GM19351 (cell line): ENCODE results near the gene EPHA6.
"Not testable (repeated sequence)": the region's sequence is repeated elsewhere in the genome, so short reads cannot be mapped to it uniquely, and the experiment has no call there.

Source experiments
- ATAC-seq: cut with Tn5 transposase; IDR thresholded peaks from one replicate; pipeline ENCODE4 v1.9.1; 2021; ENCODE audit warnings: mild to moderate bottlenecking, moderate library complexity; ENCODE audit not compliant: unreplicated experiment

EPHA6 gene

GRCh38 chr3:97576221-97576620 is 761.8 kb downstream of the EPHA6 start:
- no peak for ATAC-seq

GRCh38 chr3:97579365-97579764 is 765.0 kb downstream of the EPHA6 start:
- ATAC-seq: no peak

DNA sequence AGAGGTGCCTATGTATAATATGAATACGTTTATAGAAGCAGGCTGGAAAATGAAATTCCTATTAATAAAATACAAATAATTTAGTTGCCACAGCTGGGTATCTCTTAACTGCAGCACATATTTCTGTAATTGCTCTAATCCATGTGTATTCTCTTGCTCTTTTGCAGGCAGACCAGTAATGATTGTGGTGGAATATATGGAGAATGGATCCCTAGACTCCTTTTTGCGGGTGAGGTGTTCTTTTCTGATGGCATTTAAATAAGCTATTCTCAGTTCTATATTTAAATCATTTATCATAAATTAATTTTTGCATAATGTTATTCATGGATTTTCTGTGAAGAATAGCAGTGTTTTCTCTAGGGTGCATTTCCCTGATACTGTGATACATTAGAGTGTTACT is 796.2 kb downstream of the EPHA6 start:
- ATAC-seq: no peak

GRCh38 chr3:97612632-97613031 is 798.2 kb downstream of the EPHA6 start:
- ATAC-seq: no peak

DNA sequence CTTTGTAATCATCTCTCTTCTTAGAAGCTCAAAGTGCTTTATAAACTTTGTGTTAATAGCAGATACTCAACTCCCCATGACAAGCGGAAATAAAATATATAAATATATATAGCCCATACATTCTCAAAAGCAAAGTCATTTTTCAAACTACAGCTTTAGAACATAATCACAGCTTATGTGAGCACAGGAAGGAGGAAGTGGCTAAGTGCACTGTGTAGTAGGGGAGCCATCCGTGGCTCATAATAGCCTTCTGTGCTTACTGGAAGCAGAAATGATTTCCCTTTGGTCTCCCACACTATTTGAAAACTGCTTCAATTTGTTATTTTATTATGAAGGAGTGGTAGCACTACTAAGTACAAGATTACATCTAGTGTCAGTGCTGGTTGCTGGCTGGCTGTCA is 798.7 kb downstream of the EPHA6 start:
- no peak for ATAC-seq

DNA sequence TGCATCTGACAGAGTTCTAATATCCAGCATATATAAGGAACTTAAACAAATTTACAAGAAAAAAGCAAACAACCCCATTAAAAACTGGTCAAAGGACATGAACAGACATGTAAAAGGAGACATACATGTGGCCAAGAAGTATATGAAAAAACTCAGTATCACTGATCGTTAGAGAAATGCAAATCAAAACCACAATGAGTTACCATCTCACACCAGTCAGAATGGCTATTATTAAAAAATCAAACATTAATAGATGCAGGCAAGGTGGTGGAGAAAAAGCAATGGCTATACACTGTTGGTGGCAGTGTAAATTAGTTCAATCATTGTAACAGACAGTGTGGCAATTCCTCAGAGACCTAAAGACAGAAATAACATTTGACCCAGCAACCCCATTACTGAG is 806.1 kb downstream of the EPHA6 start:
- ATAC-seq: not testable (repeated sequence)

- ATAC-seq: no peak
These were observed 822.1 kb downstream of the EPHA6 start for GRCh38 chr3:97636465-97636864.

- no peak for ATAC-seq
These were observed 832.5 kb downstream of the EPHA6 start for GRCh38 chr3:97646932-97647331.

DNA sequence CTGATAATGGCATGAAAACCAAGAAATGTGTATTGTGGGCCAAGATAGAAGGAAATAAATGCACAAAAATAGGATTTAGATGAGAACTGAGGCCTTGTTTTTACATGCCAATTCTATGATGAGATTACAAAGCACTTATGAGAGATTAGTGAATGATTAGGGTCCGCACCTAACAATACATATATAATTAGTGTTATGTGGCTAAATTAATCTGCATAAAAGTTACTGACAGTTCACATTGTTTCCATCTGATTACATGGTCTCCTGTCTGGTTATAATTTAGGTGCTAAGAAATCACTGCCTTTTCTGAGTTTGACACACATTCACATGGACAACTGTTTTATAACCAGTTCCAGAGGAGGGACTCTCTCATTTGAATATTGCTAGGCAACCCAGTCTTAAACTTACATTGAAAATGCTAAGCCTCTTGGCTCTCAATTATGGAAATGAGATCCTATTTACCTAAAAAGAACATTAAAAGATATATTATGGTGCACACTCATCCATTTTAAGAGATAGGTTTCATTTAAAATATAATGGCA is 833.1 kb downstream of the EPHA6 start:
- ATAC-seq: no peak

DNA sequence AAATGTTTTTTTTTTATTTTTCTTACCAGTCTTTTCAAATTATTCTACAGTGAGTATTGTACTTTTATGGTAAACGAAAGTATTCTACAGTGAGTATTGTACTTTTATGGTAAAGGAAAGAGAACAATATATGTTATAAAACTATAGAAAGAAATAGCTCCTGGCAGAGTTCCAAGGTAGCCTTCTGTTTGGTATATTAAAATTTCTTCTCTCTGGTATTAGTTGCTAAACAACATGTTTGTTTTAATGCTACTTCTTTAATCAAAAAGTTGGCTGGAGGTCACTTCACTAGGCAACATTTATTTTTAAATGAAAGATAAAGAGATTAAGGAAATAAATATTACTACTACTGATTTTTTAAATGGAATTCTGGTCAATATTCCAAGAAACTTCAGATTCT is 841.6 kb downstream of the EPHA6 start:
- no peak for ATAC-seq

DNA sequence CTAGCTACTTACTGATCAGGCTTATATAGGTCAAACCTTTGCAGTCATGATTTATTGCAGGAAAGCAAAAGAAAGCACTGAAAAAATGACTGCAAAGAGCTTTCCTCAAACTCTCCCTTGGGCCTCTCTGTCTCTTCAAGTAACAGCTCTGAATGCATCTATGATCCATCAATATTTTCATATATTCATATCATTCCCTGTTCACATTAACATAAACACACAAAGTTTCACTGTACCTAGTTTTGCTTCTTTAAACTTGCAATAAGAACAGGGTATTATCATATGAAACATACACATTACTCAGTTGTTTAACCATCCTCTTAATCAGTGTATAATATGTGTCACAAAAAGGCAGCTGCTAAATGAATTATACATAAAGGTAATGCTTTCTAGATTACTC is 842.2 kb downstream of the EPHA6 start:
- ATAC-seq: no peak

- peak; percentile 81 for ATAC-seq
These were observed 844.4 kb downstream of the EPHA6 start for GRCh38 chr3:97658668-97659285.

- ATAC-seq: no peak
These were observed 847.9 kb downstream of the EPHA6 start for GRCh38 chr3:97662264-97662663.

- ATAC-seq: no peak
These were observed 848.4 kb downstream of the EPHA6 start for GRCh38 chr3:97662762-97663161.

- no peak for ATAC-seq
These were observed 851.5 kb downstream of the EPHA6 start for GRCh38 chr3:97665896-97666295.

DNA sequence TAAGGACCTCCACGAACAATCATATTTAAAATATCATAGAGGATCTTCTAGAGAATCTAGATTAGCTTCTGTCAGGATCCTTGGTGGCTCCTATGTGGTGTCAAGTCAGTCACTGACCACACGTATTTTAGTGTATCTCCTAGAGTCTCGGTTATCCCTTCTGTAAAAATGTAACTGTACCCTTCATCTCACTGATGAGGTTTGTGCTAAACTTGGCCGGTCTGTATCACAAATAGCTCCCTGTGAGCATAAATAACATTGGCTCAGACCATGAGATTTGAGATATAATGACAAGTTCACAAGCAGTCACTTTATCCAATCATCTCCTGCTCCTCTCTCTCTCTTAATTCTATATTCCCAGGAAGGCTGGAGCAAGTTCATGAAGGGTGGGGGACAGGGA is 856.6 kb downstream of the EPHA6 start:
- ATAC-seq: no peak

- ATAC-seq: no peak
These were observed 859.1 kb downstream of the EPHA6 start for GRCh38 chr3:97673357-97673997.

DNA sequence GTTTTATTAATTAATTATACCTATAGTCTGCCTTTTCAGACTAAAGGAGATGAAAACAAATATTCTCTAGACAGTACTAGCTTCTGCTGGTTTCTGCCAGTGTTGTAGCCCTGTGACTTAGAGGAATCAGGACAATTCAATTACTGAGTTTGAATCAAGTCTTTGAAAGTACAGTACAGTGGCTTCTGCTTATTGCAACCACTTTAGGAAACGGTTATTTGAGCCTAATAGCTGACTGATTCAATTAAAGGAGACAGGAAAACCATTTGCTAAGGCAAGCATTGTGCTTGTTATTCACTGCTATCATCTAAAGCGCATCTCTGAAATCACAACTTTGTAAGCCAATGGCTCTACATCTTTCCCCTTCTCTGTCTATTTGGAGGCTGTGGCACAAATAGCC is 860.1 kb downstream of the EPHA6 start:
- ATAC-seq: no peak

DNA sequence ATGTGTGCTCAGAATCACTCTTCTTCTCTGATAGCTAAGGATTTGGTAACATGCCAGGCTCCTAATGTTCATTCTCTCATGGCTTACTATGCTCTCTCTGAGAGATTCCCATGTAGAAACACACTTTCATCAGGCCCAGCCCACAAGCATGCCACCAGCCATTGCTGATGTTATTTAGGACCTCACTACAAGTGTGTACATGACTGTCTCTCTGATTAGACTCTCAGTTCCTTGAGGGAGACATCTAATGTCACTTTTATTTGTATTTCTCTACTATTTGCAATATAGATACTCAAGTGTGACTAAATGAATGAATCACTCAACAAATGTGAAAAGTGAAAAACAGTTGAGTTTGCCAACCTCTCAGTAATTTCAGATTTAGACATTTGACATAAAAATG is 865.8 kb downstream of the EPHA6 start:
- ATAC-seq: no peak

- no peak for ATAC-seq
These were observed 866.3 kb downstream of the EPHA6 start for GRCh38 chr3:97680696-97681095.

DNA sequence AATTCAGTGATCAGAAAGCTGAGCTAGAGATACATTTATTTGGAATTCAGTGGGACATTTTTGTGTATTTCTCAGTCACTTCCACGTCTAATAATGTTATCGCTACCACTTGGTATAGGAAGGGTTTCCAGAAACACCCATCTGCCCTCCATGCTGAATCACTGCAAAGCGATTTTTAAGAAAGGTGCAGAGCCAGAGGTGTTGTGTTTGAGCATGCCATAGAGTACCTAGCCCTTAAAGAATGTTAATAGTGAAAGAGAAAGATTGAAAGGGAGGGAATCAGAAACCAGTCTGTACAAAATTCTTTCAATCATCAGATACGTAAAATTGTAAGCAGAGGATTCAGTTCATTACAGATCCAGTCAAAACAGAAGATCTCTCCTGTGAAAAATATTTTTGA is 870.1 kb downstream of the EPHA6 start:
- no peak for ATAC-seq

- no peak for ATAC-seq
These were observed 871.9 kb downstream of the EPHA6 start for GRCh38 chr3:97686258-97686657.

DNA sequence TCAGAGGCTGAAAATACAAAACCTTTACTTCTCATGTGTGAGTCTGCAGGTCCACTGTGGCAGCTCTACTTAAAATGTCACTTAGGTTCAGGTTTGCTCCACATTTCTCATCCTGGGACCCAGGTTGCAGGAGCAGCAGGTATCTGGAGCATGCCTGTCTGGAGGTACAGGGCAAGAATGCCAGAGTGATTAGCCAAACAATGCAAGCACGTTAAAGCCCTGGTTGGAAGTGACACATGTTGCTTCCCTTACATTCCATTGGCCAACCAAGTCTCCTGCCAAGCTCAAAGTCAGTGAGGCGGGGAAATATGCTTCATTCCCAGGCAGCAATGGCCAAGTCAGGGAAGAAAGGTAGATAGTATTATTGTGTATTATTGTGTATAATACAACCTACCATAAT is 873.3 kb downstream of the EPHA6 start:
- no peak for ATAC-seq
